SK-N-MC (cell line): ENCODE results near the gene DPPA4.

Source experiments
- EZH2 ChIP-seq: fragments of 200-600 bp; sonication (generic); IDR thresholded peaks from one replicate; pipeline ENCODE4 v1.6.1; 2017; ENCODE audit warnings: antibody characterized with exemption
- FOXP2 ChIP-seq: optimal IDR thresholded peaks from 2 replicates; pipeline ENCODE3; 2011; ENCODE audit warnings: mild to moderate bottlenecking, moderate library complexity; ENCODE audit not compliant: insufficient read depth; ENCODE audit errors: extremely low read length, control extremely low read depth
- POLR2AphosphoS5 ChIP-seq: IDR thresholded peaks from 2 replicates; pipeline ENCODE4 v1.6.1; 2012; ENCODE audit warnings: mild to moderate bottlenecking, low read depth, low read length, borderline replicate concordance

GRCh38 chr3:109338322-109338721 is 976 bp upstream of the DPPA4 start:
- no peak for TF ChIP-seq EZH2
- no peak for TF ChIP-seq POLR2AphosphoS5
- no peak for TF ChIP-seq FOXP2
